Measurements from ENCODE around the gene PRDX6. TPM values are rescaled to one million over a fixed set of nuclear protein-coding genes. Genes with fewer than 3 reads are reported as not detected.
A peak's percentile ranks its signal among the peaks of the same experiment; 100 is the strongest.

The PRDX6 gene
- total and polyA plus RNA-seq, 10 of the 15 experiments (the other 5 are each of a cell fraction or from before 2014, with no cell fraction given): 70.7 to 230 (median 138) TPM

GRCh38 chr1:173477286-173478093 lies at the start of gene PRDX6 (continued):
- TF ChIP-seq RAD21 (IDR thresholded peaks at IDR 0.05; ENCODE audit: insufficient read depth, low read depth, low read length) (no peak), SMARCA5 (IDR thresholded peaks at IDR 0.05) (no peak), BMI1 (IDR thresholded peaks at IDR 0.05; ENCODE audit: borderline replicate concordance) (no peak), TCF3 (IDR thresholded peaks at IDR 0.05; ENCODE audit: borderline replicate concordance, insufficient read depth, low read depth, low read length) (no peak), EP300 (IDR thresholded peaks at IDR 0.05; ENCODE audit: borderline replicate concordance in 1 of 2, control insufficient read depth in 1 of 2, low read depth in 2 of 2, low read length in 2 of 2) (no peak), E4F1 (IDR thresholded peaks at IDR 0.05; ENCODE audit: borderline replicate concordance, partially characterized antibody) (no peak), PRDM15 (CRISPR knock-in tag; IDR thresholded peaks at IDR 0.05) (no peak), ELK1 (IDR thresholded peaks at IDR 0.05; ENCODE audit: low read depth, low read length) (no peak), ZBTB4 (CRISPR knock-in tag; IDR thresholded peaks at IDR 0.05) (no peak), RELA (IDR thresholded peaks at IDR 0.05; ENCODE audit: borderline replicate concordance, partially characterized antibody) (no peak), PKNOX1 (IDR thresholded peaks at IDR 0.05) (no peak), ASH2L (IDR thresholded peaks at IDR 0.05; ENCODE audit: borderline replicate concordance, low read depth) (no peak), YBX1 (IDR thresholded peaks at IDR 0.05) (no peak), ZSCAN29 (IDR thresholded peaks at IDR 0.05) (no peak), RB1 (IDR thresholded peaks at IDR 0.05; ENCODE audit: borderline replicate concordance) (peak; percentile 64; the same call in 1 of the 2 replicates), HDAC2 (IDR thresholded peaks at IDR 0.05) (0 out of 2 replicates have a peak, but pooled peaks have one; percentile 48), TCF7 (IDR thresholded peaks at IDR 0.05; ENCODE audit: borderline replicate concordance) (no peak)
